Urothelium cell line (cell line): ENCODE data around the gene PRH1.

Source experiments
- DNase-seq: peaks from one replicate; pipeline ENCODE4 v3.0.0; 2011; ENCODE audit warnings: low spot score, mixed read lengths
- FAIRE-seq: peaks from 2 replicates; lab custom pipeline; 2011; peaks lifted over from hg19 to GRCh38; lab: Jason Lieb, UNC

PRH1 gene

DNA sequence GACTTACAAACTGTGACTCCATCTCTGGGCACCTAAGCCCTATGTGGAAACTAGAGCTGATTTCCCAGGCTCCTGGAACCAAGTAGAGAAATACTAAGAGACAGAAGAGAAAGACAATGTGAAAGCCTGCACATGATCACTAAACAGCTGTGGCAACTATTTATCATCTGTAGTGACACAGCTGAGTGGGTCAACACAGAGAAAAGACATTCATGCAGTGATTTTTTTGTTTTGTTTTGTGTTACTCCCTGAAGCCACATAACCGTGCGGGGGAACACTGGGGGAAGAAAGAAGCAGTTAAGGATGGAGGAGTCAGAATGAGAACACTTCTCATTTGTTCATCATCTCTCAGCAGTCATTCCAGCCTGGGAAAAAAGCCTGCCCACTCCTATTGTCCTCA lies 36.3 kb downstream of the PRH1 start:
- no peak for DNase-seq
- FAIRE-seq: no peak

DNA sequence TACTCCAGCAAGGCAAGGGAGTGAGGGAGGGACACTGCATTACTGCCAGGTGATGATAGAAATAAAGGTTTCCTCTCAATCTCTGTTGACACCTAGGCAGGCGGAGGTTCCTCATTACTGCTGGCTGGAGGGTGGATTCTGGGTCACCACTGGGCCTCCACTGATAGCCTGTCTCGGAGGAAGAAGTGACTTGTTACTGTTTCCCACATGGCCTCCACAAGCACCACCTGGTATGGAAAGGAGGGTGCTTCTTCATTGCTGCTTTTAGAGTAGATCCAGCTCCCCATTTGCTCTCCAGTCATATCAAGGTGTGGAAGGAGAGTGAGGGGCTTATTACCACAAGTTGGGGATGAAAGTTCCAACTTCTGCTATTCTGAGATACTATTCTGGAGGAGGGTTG lies 41.2 kb downstream of the PRH1 start:
- FAIRE-seq: peak; percentile 48
- no peak for DNase-seq

DNA sequence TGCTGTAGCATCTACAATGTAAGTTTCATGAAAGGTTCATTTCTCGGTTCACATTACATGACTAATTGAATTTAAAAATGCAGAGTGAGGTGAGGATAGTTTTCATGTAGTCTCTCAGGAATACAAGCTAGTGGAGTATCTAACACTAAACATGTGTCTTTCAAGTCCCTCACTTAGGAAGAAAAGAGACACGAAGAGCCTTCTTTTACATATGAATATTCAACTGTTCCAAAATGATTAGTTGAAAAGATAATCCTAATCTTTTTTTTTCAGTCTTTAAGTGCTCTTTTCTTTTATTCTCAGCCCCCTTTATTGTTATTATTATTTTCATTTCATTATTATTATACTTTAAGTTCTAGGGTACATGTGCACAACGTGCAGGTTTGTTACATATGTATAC lies 45.6 kb downstream of the PRH1 start:
- FAIRE-seq (no peak), DNase-seq (no peak)
